Left forelimb (tissue), 1 donor: ENCODE results near the gene AVEN.
"Not testable (repeated sequence)": the region's sequence is repeated elsewhere in the genome, so short reads cannot be mapped to it uniquely, and the experiment has no call there.

Source experiments
- DNase-seq: peaks from one replicate; pipeline ENCODE4 v3.0.0-alpha.2; 2018; ENCODE audit warnings: low spot score

Gene AVEN

GRCh38 chr15:34038871-34039789, at the start of gene AVEN:
Gene AVEN (minus strand): TSS chr15:34039204. CDS start chr15:34039046, 158 bp downstream.
- DNase-seq = no peak

GRCh38 chr15:34085746-34086145, 46.7 kb upstream of the AVEN start:
- no peak for DNase-seq

- DNase-seq = no peak
Observed at GRCh38 chr15:34084086-34084485, 45.1 kb upstream of the AVEN start.

GRCh38 chr15:34079904-34080303, 40.9 kb upstream of the AVEN start:
- DNase-seq = no peak

GRCh38 chr15:34078900-34079299, 39.9 kb upstream of the AVEN start:
- DNase-seq = no peak

- DNase-seq = no peak
Observed at GRCh38 chr15:34076785-34077184, 37.8 kb upstream of the AVEN start.

- DNase-seq = no peak
Observed at GRCh38 chr15:34070003-34070402, 31.0 kb upstream of the AVEN start.

- DNase-seq = no peak
Observed at GRCh38 chr15:34065941-34066340, 26.9 kb upstream of the AVEN start.

- DNase-seq = no peak
Observed at GRCh38 chr15:34065261-34065660, 26.3 kb upstream of the AVEN start.

GRCh38 chr15:34064438-34064837, 25.4 kb upstream of the AVEN start:
- DNase-seq = no peak

GRCh38 chr15:34059946-34060345, 20.9 kb upstream of the AVEN start:
- no peak for DNase-seq

- DNase-seq = no peak
Observed at GRCh38 chr15:34059476-34059875, 20.5 kb upstream of the AVEN start.

GRCh38 chr15:34056911-34057310, 17.9 kb upstream of the AVEN start:
- no peak for DNase-seq

GRCh38 chr15:34055868-34056595, 17.0 kb upstream of the AVEN start:
- DNase-seq = no peak

GRCh38 chr15:34054081-34054707, 15.2 kb upstream of the AVEN start:
- DNase-seq = no peak

GRCh38 chr15:34050385-34050784, 11.4 kb upstream of the AVEN start:
- not testable (repeated sequence) for DNase-seq

GRCh38 chr15:34049112-34049511, 10.1 kb upstream of the AVEN start:
- DNase-seq = no peak

- DNase-seq = no peak
Observed at GRCh38 chr15:34047893-34048775, 9.1 kb upstream of the AVEN start.

GRCh38 chr15:34046471-34047145, 7.6 kb upstream of the AVEN start:
- no peak for DNase-seq

- no peak for DNase-seq
Observed at GRCh38 chr15:34043813-34044212, 4.8 kb upstream of the AVEN start.

- DNase-seq = no peak
Observed at GRCh38 chr15:34043391-34043790, 4.4 kb upstream of the AVEN start.
